Heart left ventricle (tissue), 16 donors: Measurements from ENCODE around the gene VDR. TPM values are rescaled to one million over a fixed set of nuclear protein-coding genes. Genes with fewer than 3 reads are reported as not detected.
A peak's percentile ranks its signal among the peaks of the same experiment; 100 is the strongest.

Experiments
- ATAC-seq, 4 donors: fragments of 200-7000 bp; cut with Tn5 transposase; one replicate each; pipeline ENCODE4 v1.9.1; 2020 to 2022; ENCODE audit warnings: moderate library complexity in 4 of 4, mild to moderate bottlenecking in 3 of 4, moderate number of reproducible peaks in 1 of 4
- DNase-seq, 5 donors: peaks; one replicate each; pipeline ENCODE4 v3.0.0-alpha.2; 2020
- H3K27ac ChIP-seq, 12 donors: fragments of 200-600 bp; sonication (generic) in 4 of 12; one replicate each; pipeline versions ENCODE4 v1.5.0 to v1.8.0; 2016 to 2022; ENCODE audit warnings: mild to moderate bottlenecking in 2 of 12
- H3K27me3 ChIP-seq, 9 donors: fragments of 200-600 bp; sonication (generic) in 2 of 9; one replicate each; pipeline versions ENCODE4 v1.5.1 to v1.8.0; 2016 to 2022; ENCODE audit warnings: mild to moderate bottlenecking in 3 of 9
- H3K36me3 ChIP-seq, 9 donors: fragments of 200-600 bp; sonication (generic) in 2 of 9; one replicate each; pipeline versions ENCODE4 v1.5.0 to v1.8.0; 2018 to 2022; ENCODE audit warnings: mild to moderate bottlenecking in 2 of 9
- H3K4me1 ChIP-seq, 12 donors: fragments of 200-600 bp; sonication (generic) in 4 of 12; one replicate each; pipeline versions ENCODE4 v1.5.0 to v1.8.0; 2016 to 2022; ENCODE audit warnings: mild to moderate bottlenecking in 3 of 12
- H3K4me3 ChIP-seq, 12 donors: fragments of 200-600 bp; sonication (generic) in 4 of 12; one replicate each; pipeline versions ENCODE4 v1.5.0 to v1.8.0; 2017 to 2022; ENCODE audit warnings: mild to moderate bottlenecking in 9 of 12, moderate library complexity in 4 of 12
- H3K9me3 ChIP-seq, 12 donors: fragments of 200-600 bp; sonication (generic) in 4 of 12; one replicate each; pipeline versions ENCODE4 v1.5.0 to v1.8.0; 2016 to 2022; ENCODE audit warnings: mild to moderate bottlenecking in 1 of 12
- POLR2A ChIP-seq, 2 donors: fragments of 450-650 bp; IDR thresholded peaks; one replicate each; pipeline ENCODE4 v1.6.1; 2017; ENCODE audit warnings: antibody characterized with exemption in 2 of 2, mild to moderate bottlenecking in 2 of 2, moderate library complexity in 2 of 2
- WGBS, 4 donors: extraction: QIAGEN DNeasy Blood & Tissue Kit in 2 of 4; methylation state at CpG; one replicate each; pipeline versions ENCODE4 v1.1.5 to v1.1.7; 2013 to 2018; 5-methylcytosine and 5-hydroxymethylcytosine counted together
- intact Hi-C, 10 donors: fragments of 100-400 bp; cut with DNase I; formaldehyde crosslinking; loops; one replicate each; pipeline versions ENCODE4 v1.11.1 to v1.14.2; 2022
- polyA plus RNA-seq, 2 donors: library from polyadenylated mRNA; stranded (reverse); fragments of 200-250 nt; gene quantifications; one replicate each; pipeline ENCODE4 v1.2.3, GENCODE V29; 2013
- total RNA-seq, 9 donors: library from RNA; depleted of rRNA in 2 of 9; stranded (reverse); fragments of >200 nt in 2 of 9; fragmentation: NEBNext Ultra II Directional in 3 of 9; extraction: Animal tissue kit (Norgen Biotek cat#: 25700) in 3 of 9; gene quantifications; one replicate each; pipeline versions ENCODE4 v1.1.0 to v1.2.4, GENCODE V29; 2016 to 2023
- TF ChIP-seq, protein P1 (sequence below), 12 donors: fragments of 200-600 bp; sonication (generic) in 4 of 12; IDR thresholded peaks; one replicate each; pipeline versions ENCODE4 v1.5.0 to v1.8.0; 2018 to 2022; ENCODE audit warnings: antibody characterized with exemption in 12 of 12, mild to moderate bottlenecking in 5 of 12
- donor health status: ischemic (EF 13 %, LVEDD 7.1; RV severe dilation, severe dysfunction).
- donor health status: healthy with polysubstance abuse.
- donor health status: DM: no; HTN: yes; CAD: no.
- donor health status: DM: no; HTN: no; CAD: no.
- donor health status: ischemic (EF 25% LVEDD 6.9; RV normal size, moderate dysfunction).
- donor health status: ischemic (EF 25% LVEDD 5.7; RV mildly dilated, moderate dysfunction).
- donor health status: healthy.
- donor health status: DM: yes; HTN: yes; CAD: no.
- donor health status: ischemic (EF 35%, LVEDD 5.7; RV mildly dilated, moderate dysfunction).
- donor health status: nonischemic (EF 11% LVEDD 7.7; RV severe dilation, severe dysfunction).
- donor health status: DM: yes; HTN: yes; CAD: no.
- donor health status: PGD.
- donor health status: ischemic (EF 29% LVEDD 5.4; RV normal size, mild dysfunction).
- donor health status: nonischemic (EF 23%, LVEDD 6.1; RV moderate dilation, normal function).

Gene VDR
- total and polyA plus RNA-seq, 11 donors: 0.15 to 4.3 (median 0.63) TPM

DNA sequence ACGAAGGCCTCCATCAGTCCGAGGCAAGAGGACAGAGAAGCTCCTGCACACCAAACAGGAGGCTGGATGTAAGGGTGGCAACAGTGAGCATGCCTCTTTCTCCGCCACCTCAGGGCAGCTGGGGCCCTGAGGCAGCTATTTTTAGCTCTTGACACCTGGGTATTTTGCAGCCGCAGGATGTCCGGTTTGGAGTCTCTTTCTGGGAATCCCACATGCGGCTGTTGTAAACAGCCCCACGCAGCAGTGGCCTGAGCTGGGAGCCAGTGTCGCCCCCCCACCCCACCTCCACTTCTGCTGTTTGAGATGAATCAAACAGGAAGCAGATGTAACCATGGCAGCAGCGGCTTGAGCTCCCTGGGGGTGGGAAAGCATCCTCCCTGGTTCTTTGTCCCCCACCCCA, 96.7 kb downstream of the VDR start:
- H3K9me3 ChIP-seq: no peaks in the 10 kb centered on the region
- WGBS, 4 donors: 3 to 12% (median 5%) methylated on average over 5 to 9 of the region's 9 CpGs
- H3K27ac ChIP-seq: peak overlapping the region; percentile 37 to 99 (median 98)
- ATAC-seq (peak; percentile 19 to 51 (median 26)), DNase-seq (peak; percentile 65 to 78 (median 73))
- TF ChIP-seq, protein P1, sequence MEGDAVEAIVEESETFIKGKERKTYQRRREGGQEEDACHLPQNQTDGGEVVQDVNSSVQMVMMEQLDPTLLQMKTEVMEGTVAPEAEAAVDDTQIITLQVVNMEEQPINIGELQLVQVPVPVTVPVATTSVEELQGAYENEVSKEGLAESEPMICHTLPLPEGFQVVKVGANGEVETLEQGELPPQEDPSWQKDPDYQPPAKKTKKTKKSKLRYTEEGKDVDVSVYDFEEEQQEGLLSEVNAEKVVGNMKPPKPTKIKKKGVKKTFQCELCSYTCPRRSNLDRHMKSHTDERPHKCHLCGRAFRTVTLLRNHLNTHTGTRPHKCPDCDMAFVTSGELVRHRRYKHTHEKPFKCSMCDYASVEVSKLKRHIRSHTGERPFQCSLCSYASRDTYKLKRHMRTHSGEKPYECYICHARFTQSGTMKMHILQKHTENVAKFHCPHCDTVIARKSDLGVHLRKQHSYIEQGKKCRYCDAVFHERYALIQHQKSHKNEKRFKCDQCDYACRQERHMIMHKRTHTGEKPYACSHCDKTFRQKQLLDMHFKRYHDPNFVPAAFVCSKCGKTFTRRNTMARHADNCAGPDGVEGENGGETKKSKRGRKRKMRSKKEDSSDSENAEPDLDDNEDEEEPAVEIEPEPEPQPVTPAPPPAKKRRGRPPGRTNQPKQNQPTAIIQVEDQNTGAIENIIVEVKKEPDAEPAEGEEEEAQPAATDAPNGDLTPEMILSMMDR (IDR thresholded peaks at IDR 0.05): no peak
- no peak for TF ChIP-seq POLR2A (IDR thresholded peaks at IDR 0.05)
- peak overlapping the region in 8 of 12 donors; percentile 1 to 31 (median 9) for H3K4me3 ChIP-seq
- peaks cover 49 to 100% (median 98%) of the 10 kb centered on the region in 12 donors for H3K4me1 ChIP-seq
- H3K27me3 ChIP-seq: no peaks in the 10 kb centered on the region
- intact Hi-C loops: no loop called here
- peaks cover 0 to 18% (median 7%) of the 10 kb centered on the region in 9 donors for H3K36me3 ChIP-seq

GRCh38 chr12:47807338-47807737, 97.5 kb downstream of the VDR start:
- no peaks in the 10 kb centered on the region for H3K9me3 ChIP-seq
- peak; percentile 42 to 65 (median 56) for ATAC-seq
- H3K4me3 ChIP-seq: peak overlapping the region in 1 of 12 donors; percentile 24
- WGBS, 4 donors: 19 to 32% (median 25%) methylated on average over 5 of the region's 5 CpGs
- H3K27me3 ChIP-seq: no peaks in the 10 kb centered on the region
- DNase-seq: peak; percentile 56 to 75 (median 67)
- peak overlapping the region; percentile 37 to 99 (median 98) for H3K27ac ChIP-seq
- TF ChIP-seq, protein P1 (IDR thresholded peaks at IDR 0.05): no peak
- TF ChIP-seq POLR2A (IDR thresholded peaks at IDR 0.05): no peak
- H3K36me3 ChIP-seq: peaks cover 0 to 20% (median 7%) of the 10 kb centered on the region in 9 donors
- H3K4me1 ChIP-seq: peaks cover 56 to 100% (median 100%) of the 10 kb centered on the region in 12 donors
- intact Hi-C loops: no loop called here

DNA sequence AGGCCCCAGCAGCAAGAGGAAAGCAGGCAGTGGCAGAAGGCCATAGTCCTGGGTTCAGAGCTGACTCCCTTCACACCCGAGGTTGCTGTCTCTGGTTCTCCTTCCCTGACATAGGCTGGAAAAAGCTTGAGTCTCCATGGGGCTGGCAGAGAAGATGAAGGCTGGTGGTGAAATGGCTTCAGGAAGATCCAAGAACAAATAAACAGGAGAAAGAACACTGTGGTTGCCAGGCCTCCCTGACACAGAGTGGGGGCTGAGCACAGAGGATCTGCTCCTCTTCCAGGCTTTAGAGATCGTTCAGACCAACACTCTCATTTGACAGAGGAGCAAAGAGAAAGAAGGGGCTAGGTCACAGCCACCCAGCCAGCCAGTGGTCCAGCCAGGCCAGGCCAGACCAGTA, 99.4 kb downstream of the VDR start:
- Histone ChIP-seq H3K4me1 (peaks cover 52 to 100% (median 100%) of the 10 kb centered on the region in 12 donors), H3K36me3 (peaks cover 0 to 25% (median 7%) of the 10 kb centered on the region in 9 donors), H3K27ac (peak overlapping the region in 10 of 12 donors; percentile 47 to 99 (median 97)), H3K9me3 (no peaks in the 10 kb centered on the region), H3K27me3 (no peaks in the 10 kb centered on the region), H3K4me3 (no peak overlapping the region)
- TF ChIP-seq, protein P1 (IDR thresholded peaks at IDR 0.05): no peak
- WGBS, 4 donors: 34 to 53% (median 45%) methylated on average over 2 of the region's 2 CpGs
- no peak for ATAC-seq
- DNase-seq: peak in 1 of 5 donors; percentile 31
- intact Hi-C loops: no loop called here

DNA sequence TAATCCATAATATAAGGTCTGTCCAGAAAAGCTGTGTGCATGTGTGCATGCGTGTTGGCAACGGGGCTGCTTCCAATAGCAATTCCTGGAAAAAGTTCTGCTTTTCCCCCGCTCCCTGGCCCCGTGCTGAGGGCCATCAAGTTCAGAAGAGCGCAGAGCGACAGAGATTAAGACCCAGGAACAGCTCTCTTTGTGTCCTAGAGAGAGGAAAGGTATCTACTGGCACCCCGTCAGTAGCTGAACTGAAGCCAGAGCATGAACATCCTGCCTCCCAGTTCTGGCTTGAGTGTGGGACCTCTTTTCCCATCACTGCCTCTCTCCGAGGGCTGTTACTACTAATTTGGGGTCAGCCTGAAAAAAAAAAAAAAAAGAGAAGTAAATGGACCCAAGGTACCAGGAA, 100.6 kb downstream of the VDR start:
- peak in 1 of 5 donors; percentile 36 for DNase-seq
- Histone ChIP-seq H3K9me3 (no peaks in the 10 kb centered on the region), H3K27ac (peak overlapping the region in 10 of 12 donors; percentile 12 to 99 (median 92)), H3K27me3 (no peaks in the 10 kb centered on the region), H3K36me3 (peaks cover 0 to 30% (median 7%) of the 10 kb centered on the region in 9 donors), H3K4me1 (peaks cover 53 to 100% (median 100%) of the 10 kb centered on the region in 12 donors), H3K4me3 (no peak overlapping the region)
- peak in 2 of 4 donors; percentile 4 to 10 for ATAC-seq
- intact Hi-C loops: loop anchor here in 1 of 10 donors (5.0 kb wide), 1 partner anchor 33 kb away; no protein-coding TSS in a partner anchor
- no peak for TF ChIP-seq POLR2A (IDR thresholded peaks at IDR 0.05)
- TF ChIP-seq, protein P1 (IDR thresholded peaks at IDR 0.05): no peak
- 12 to 24% (median 19%) methylated on average over 8 of the region's 8 CpGs for WGBS, 4 donors
